NCI-H345 treated with DMSO at 0.1 percent for 48 hours (cell line): Measurements from ENCODE around the gene LCN15.
"Not testable (repeated sequence)": the region's sequence is repeated elsewhere in the genome, so short reads cannot be mapped to it uniquely, and the experiment has no call there.

Experiments
- DNase-seq: peaks from one replicate; lab custom pipeline; 2025; ENCODE audit not compliant: unreplicated experiment; lab: John Stamatoyannopoulos, UW

LCN15 gene

GRCh38 chr9:136775191-136775590, 10.9 kb upstream of the LCN15 start:
- no peak for DNase-seq

GRCh38 chr9:136774416-136775045, 10.2 kb upstream of the LCN15 start:
- DNase-seq, result no peak

GRCh38 chr9:136773386-136774044, 9.2 kb upstream of the LCN15 start:
- no peak for DNase-seq

- DNase-seq, result no peak
Observed at GRCh38 chr9:136771907-136772415, 7.6 kb upstream of the LCN15 start.

GRCh38 chr9:136769710-136770191, 5.4 kb upstream of the LCN15 start:
- DNase-seq, result no peak

- peak; percentile 22 for DNase-seq
Observed at GRCh38 chr9:136766410-136767120, 2.2 kb upstream of the LCN15 start.

GRCh38 chr9:136765745-136766409, 1.6 kb upstream of the LCN15 start:
- DNase-seq, result not testable (repeated sequence)

- no peak for DNase-seq
Observed at GRCh38 chr9:136765041-136765440, 723 bp upstream of the LCN15 start.

GRCh38 chr9:136763649-136764035, 676 bp downstream of the LCN15 start:
- no peak for DNase-seq

GRCh38 chr9:136762915-136763648, 1.2 kb downstream of the LCN15 start:
- DNase-seq, result no peak

GRCh38 chr9:136762221-136762691, 2.1 kb downstream of the LCN15 start:
- no peak for DNase-seq

- DNase-seq, result no peak
Observed at GRCh38 chr9:136761545-136761981, 2.8 kb downstream of the LCN15 start.

GRCh38 chr9:136760834-136761544, 3.3 kb downstream of the LCN15 start:
- DNase-seq, result not testable (repeated sequence)

GRCh38 chr9:136760424-136760823, 3.9 kb downstream of the LCN15 start:
- DNase-seq, result no peak

GRCh38 chr9:136759436-136760325, 4.6 kb downstream of the LCN15 start:
- no peak for DNase-seq

- no peak for DNase-seq
Observed at GRCh38 chr9:136759001-136759400, 5.3 kb downstream of the LCN15 start.

- DNase-seq, result no peak
Observed at GRCh38 chr9:136757751-136758140, 6.6 kb downstream of the LCN15 start.

- DNase-seq, result no peak
Observed at GRCh38 chr9:136757328-136757727, 7.0 kb downstream of the LCN15 start.

- no peak for DNase-seq
Observed at GRCh38 chr9:136756836-136757235, 7.5 kb downstream of the LCN15 start.
